Measurements from ENCODE around the gene SELENOH.

GRCh38 chr11:57742087-57742452 lies 779 bp downstream of the SELENOH start:
- no peak for TF ChIP-seq ATF2 (IDR thresholded peaks at IDR 0.05; ENCODE audit: low read length)
- TF ChIP-seq CTCF (IDR thresholded peaks at IDR 0.05; ENCODE audit: control extremely low read depth in 1 of 3, insufficient read depth in 1 of 3, low read depth in 1 of 3, low read length in 3 of 3), result no peak
- no peak for TF ChIP-seq EP300 (IDR thresholded peaks at IDR 0.05; ENCODE audit: borderline replicate concordance in 1 of 2, low read depth in 2 of 2, low read length in 2 of 2)
- no peak for TF ChIP-seq EZH2 (IDR thresholded peaks at IDR 0.05; ENCODE audit: low read depth, low read length, severe bottlenecking)
- no peak for TF ChIP-seq RAD21 (IDR thresholded peaks at IDR 0.05 in 1 of 2, conservative IDR thresholded peaks at IDR 0.05 in 1 of 2; ENCODE audit: low read depth in 2 of 2, low read length in 2 of 2)
- TF ChIP-seq JUN (IDR thresholded peaks at IDR 0.05; ENCODE audit: low read depth, low read length), result no peak
- no peak for TF ChIP-seq TEAD4 (IDR thresholded peaks at IDR 0.05; ENCODE audit: low read depth, low read length)
- no peak for TF ChIP-seq POLR2AphosphoS5 (IDR thresholded peaks at IDR 0.05; ENCODE audit: low read depth, low read length)
- no peak for TF ChIP-seq CEBPB (IDR thresholded peaks at IDR 0.05; ENCODE audit: low read depth, low read length)
- no peak for TF ChIP-seq POLR2A (IDR thresholded peaks at IDR 0.05; ENCODE audit: control extremely low read depth in 1 of 2, low read depth in 2 of 2, low read length in 2 of 2)
- TF ChIP-seq JUND (IDR thresholded peaks at IDR 0.05; ENCODE audit: low read length), result no peak
- TF ChIP-seq SUZ12 (IDR thresholded peaks at IDR 0.05; ENCODE audit: low read length), result no peak
- no peak for TF ChIP-seq ATF3 (IDR thresholded peaks at IDR 0.05; ENCODE audit: insufficient read depth, low read depth, low read length)
